ENCODE measurements around the gene GLO1.
A peak's percentile ranks its signal among the peaks of the same experiment; 100 is the strongest.

The GLO1 gene

DNA sequence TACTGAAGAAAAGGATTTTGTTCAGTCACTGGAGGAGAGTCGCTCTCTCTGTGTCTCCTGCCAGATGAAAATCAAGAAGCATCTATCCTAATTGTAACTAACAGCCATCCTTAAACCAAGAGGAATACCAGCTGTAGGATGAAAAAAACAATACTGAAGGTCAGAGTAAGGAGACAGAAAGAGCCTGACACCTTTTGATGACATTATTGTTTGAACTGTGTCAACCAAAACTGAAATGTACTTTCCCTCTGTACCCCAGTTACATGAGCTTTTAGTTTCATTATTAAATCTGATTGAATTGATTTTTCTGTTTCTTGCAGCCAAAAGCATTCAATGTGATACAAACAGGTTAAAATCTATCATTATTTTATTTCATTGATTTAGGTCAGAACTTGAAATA is 46.0 kb downstream of the GLO1 start:
- no peak for DNase-seq

- DNase-seq = no peak
These were observed 48.7 kb downstream of the GLO1 start for GRCh38 chr6:38654263-38654662.

GRCh38 chr6:38651121-38651784 is 51.7 kb downstream of the GLO1 start:
- DNase-seq = no peak

DNA sequence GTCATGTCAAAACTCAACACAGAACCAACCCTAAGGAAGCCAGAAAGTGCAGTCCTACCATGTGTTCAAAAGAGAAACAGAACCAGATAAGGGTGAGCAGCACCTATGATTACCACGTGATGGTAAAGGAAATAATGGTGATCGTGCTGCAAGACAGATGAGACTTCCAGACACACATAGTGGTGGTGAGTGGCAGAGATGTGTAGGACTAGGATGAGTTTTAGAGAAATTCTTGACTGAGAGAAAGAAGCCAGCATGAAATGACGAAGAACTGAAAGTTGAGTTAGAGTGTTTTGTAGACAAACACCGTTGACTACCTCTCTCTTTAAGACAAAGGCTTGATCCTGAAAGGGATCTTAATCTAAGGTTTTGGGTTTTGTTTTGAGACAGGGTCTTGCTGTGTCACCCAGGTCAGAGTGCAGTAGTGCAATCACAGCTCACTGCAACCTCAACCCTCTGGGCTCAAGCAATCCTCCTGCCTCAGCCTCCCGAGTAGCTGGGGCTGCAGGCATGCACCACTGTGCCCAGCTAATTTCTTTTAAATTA is 52.7 kb downstream of the GLO1 start:
- DNase-seq = no peak

- DNase-seq = no peak
These were observed 53.2 kb downstream of the GLO1 start for GRCh38 chr6:38649744-38650143.

DNA sequence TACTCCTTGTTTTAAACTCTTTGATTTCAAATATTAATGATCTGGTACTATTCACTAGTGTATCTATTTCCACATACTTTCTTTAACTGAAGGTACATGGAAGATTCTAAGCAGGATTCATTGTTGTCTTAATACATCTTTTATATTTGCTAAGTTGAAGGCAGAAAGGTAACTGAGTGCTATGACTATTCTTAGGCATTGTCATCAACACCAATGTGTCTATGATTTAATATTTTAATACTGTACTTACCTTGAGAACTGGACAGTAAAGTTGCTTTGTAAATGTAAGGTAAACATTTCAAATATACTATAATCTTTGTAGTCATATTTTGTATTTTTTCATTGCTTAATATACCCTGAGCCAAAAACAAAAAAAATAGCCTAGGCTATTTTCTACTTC is 54.3 kb downstream of the GLO1 start:
- DNase-seq = no peak

GRCh38 chr6:38646166-38646878 is 56.6 kb downstream of the GLO1 start:
- no peak for DNase-seq

DNA sequence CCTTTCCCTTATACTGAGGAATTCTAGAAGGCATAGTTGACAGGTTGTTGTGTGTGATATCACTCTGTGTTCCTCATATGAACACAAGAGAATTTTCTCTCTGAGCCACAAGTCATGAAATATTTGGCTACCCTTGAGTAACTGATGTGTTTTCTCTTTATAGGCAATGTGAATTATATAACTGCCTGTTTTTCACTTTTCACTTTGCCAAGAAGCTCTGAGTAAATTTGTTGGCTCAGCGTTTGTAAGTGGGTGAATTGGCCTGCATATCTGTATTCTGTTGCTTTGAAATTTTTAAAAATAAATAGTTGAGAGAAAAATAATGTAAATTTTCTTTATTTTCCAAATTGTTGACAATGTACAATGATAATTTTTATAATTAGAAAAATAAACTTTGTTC is 58.0 kb downstream of the GLO1 start:
- DNase-seq = no peak

DNA sequence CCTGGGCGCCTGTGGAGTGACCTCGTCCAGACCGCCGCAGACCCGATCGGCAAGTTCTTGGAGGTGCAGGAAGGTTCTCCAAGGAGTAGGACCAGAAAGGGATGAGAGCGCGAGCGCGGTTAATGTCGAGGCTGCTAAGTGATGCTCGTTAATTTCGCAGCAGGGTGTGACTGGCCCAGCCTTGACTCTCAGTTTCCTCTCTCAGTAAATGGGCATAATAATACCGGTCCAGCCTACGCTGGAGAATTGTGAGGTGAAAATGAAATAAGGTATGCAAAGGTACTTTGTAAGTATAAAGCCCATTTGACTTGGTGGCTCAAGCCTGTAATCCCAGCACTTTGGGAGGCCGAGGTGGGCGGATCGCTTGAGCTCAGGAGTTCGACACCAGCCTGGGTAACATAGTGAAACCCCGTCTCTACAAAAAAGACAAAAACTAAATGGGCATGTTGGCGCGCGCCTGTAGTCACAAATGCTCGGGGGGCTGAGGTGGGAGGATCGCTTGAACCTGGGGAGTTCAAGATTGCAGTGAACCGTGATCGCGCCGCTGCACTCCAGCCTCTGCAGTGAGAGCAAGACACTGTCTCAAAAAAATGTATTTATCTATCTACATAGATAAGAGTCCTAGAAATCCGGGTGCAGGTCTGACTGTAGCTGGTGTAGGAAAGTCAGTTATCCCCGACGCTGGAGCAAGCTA is 62.6 kb downstream of the GLO1 start:
- DNase-seq = no peak

GRCh38 chr6:38639498-38640215 is 63.3 kb downstream of the GLO1 start, which contains the start of gene BTBD9:
Gene BTBD9 (minus strand): TSS chr6:38639929.
- peak; percentile 67 for DNase-seq

GRCh38 chr6:38638941-38639497 is 63.9 kb downstream of the GLO1 start:
- DNase-seq = no peak

- DNase-seq = no peak
These were observed 65.2 kb downstream of the GLO1 start for GRCh38 chr6:38637756-38638155.

GRCh38 chr6:38636027-38636426 is 66.9 kb downstream of the GLO1 start:
- DNase-seq = no peak

DNA sequence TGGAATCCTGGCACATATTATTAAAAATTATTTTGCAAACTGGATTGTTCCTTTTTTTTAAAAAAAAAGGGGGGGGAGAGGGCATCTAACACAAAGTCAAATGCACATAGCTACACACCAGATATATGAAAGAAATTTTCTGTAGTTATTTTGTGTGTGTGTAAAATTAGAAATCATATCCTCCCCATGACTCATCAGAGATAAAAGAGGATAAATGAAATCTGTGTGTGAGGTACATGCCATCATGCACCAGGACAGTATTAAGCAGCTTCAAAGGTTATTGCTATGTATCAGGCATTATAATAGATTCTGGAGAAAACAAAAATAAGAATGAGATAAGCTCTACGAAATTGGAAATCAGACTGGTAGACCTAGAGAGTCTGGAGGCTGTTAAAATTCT is 68.4 kb downstream of the GLO1 start:
- no peak for DNase-seq

DNA sequence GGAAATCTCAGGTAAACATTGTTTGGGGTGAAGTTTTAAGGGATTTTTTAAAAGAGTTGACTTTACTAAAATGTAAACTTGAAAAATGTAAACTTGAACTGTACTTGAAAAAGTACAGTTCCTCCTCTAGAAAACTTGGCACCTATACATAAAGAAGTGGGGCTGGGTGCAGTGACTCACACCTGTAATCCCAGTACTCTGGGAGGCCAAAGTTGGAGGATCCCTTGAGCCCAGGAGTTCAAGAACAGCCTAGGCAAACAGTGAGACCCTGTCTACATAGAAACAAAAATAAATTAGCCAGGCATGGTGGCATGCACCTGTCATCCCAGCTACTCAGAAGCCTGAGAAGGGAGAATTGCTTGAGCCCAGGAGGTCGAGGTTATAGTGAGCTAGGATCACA is 70.5 kb downstream of the GLO1 start:
- DNase-seq = no peak

DNA sequence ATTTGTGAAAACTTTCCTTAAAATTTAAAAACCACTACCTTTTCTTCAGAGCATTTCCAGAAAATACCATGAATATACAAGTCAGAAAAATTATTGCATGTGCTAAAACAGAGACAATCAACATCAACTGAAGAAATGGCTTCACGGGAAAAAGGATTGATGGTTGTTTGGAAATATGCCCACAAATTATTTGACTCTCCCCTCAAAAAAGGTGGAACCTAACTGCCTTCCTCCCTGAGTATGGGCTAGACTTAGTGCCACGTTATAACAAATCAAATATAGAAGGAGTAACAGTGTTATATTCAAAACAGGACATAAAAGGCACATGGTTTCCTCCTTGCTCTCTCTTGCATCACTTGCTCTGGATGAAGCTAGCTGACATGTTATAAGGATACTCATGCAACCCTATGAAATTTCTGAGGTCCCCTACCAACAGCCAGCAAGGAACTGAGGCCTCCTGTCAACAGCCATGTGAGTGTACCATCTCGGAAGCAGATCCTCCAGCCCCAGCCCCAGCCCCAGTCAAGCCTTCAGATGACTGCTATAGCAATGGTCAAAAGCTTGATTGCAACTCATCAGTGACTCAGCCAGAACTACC is 71.7 kb downstream of the GLO1 start:
- no peak for DNase-seq

Data from KG1 (cell line).